ENCODE measurements around the gene USP53. TPM values are rescaled to one million over a fixed set of nuclear protein-coding genes. Genes with fewer than 3 reads are reported as not detected.

Gene USP53
- total and polyA plus RNA-seq, 9 of the 15 experiments (the other 6 are each of a cell fraction or from before 2014, with no cell fraction given), result 2.9 to 9.6 (median 8.3) TPM

- TF ChIP-seq ARID4B (CRISPR knock-in tag; IDR thresholded peaks at IDR 0.05) (no peak), XRCC5 (IDR thresholded peaks at IDR 0.05; ENCODE audit: low read depth, low read length) (0 out of 2 replicates have a peak, but pooled peaks have one; percentile 18), KDM5B (IDR thresholded peaks at IDR 0.05; ENCODE audit: insufficient replicate concordance, low read depth, low read length) (peak; percentile 82), TEAD4 (IDR thresholded peaks at IDR 0.05; ENCODE audit: low read length) (0 out of 2 replicates have a peak, but pooled peaks have one; percentile 32), TEAD4 (CRISPR knock-in tag; IDR thresholded peaks at IDR 0.05; ENCODE audit: borderline replicate concordance) (no peak), KLF6 (CRISPR knock-in tag; IDR thresholded peaks at IDR 0.05; ENCODE audit: borderline replicate concordance) (no peak), TRIM24 (IDR thresholded peaks at IDR 0.05) (peak in 1 of 2 experiments; percentile 93; a peak in 2 of 4 replicates), ZSCAN29 (IDR thresholded peaks at IDR 0.05) (no peak), POLR2A (conservative IDR thresholded peaks at IDR 0.05) (peak; percentile 86), ZBTB5 (IDR thresholded peaks at IDR 0.05) (no peak), E2F6 (IDR thresholded peaks at IDR 0.05; ENCODE audit: borderline replicate concordance in 1 of 2, extremely low read depth in 1 of 2, insufficient read depth in 1 of 2, insufficient read length in 1 of 2, low read depth in 1 of 2, low read length in 1 of 2, poor library complexity in 1 of 2, severe bottlenecking in 1 of 2) (peak; percentile 82 to 87), HSF4 (CRISPR knock-in tag; IDR thresholded peaks at IDR 0.05; ENCODE audit: borderline replicate concordance) (no peak), ZHX1 (conservative IDR thresholded peaks at IDR 0.05; ENCODE audit: low read length) (no peak), PHF20 (IDR thresholded peaks at IDR 0.05; ENCODE audit: partially characterized antibody) (peak; percentile 83), NCOA6 (IDR thresholded peaks at IDR 0.05) (no peak), KDM2B (CRISPR knock-in tag; IDR thresholded peaks at IDR 0.05) (no peak), LCOR (CRISPR knock-in tag; IDR thresholded peaks at IDR 0.05) (peak; percentile 84)
These were observed 87.8 kb downstream of the USP53 start (continued) for GRCh38 chr4:119300101-119300978.
